Mucosa of descending colon (tissue), 3 donors: Measurements from ENCODE around the gene CD164L2. TPM values are rescaled to one million over a fixed set of nuclear protein-coding genes. Genes with fewer than 3 reads are reported as not detected.

Experiments used
- ATAC-seq: fragments of 200-7000 bp; cut with Tn5 transposase; one replicate; pipeline ENCODE4 v1.9.1; 2020; ENCODE audit warnings: mild to moderate bottlenecking, moderate library complexity
- DNase-seq, 3 donors: peaks; one replicate each; pipeline ENCODE4 v3.0.0-alpha.2; 2020
- H3K36me3 ChIP-seq: fragments of 200-600 bp; one replicate; pipeline ENCODE4 v1.8.0; 2021; ENCODE audit warnings: low read depth, mild to moderate bottlenecking
- H3K4me1 ChIP-seq: fragments of 200-600 bp; one replicate; pipeline ENCODE4 v1.8.0; 2021; ENCODE audit warnings: low read depth, mild to moderate bottlenecking
- H3K4me3 ChIP-seq: fragments of 200-600 bp; one replicate; pipeline ENCODE4 v1.8.0; 2021; ENCODE audit warnings: mild to moderate bottlenecking
- H3K9me3 ChIP-seq: fragments of 200-600 bp; one replicate; pipeline ENCODE4 v1.8.0; 2021; ENCODE audit warnings: mild to moderate bottlenecking
- CTCF ChIP-seq: fragments of 200-600 bp; IDR thresholded peaks from one replicate; pipeline ENCODE4 v1.8.0; 2022; ENCODE audit warnings: antibody characterized with exemption, mild to moderate bottlenecking
- intact Hi-C, 2 donors: fragments of 100-400 bp; cut with DNase I in 1 of 2; cut with micrococcal nuclease in 1 of 2; formaldehyde crosslinking; loops; one replicate each; pipeline versions ENCODE4 v1.11.0 to v1.11.1; 2022; cut with DNase I, micrococcal nuclease
- total RNA-seq, 3 donors: library from RNA; stranded (reverse); fragmentation: NEBNext Ultra II Directional in 2 of 3; extraction: Animal tissue kit (Norgen Biotek cat#: 25700) in 2 of 3; gene quantifications; one replicate each; pipeline versions ENCODE4 v1.2.1 to v1.2.4, GENCODE V29; 2021 to 2023
- donor health status: DM: no; HTN: no; CAD: no; lungs with moderate emphysema.
- donor health status: DM: no; HTN: no; CAD: no.
- donor health status: DM: no; HTN: yes; CAD: no.

Gene CD164L2
- total RNA-seq, 3 donors from 2014 or later = 0.29 to 1.3 (median 0.51) TPM

- TF ChIP-seq CTCF = no peak
- Histone ChIP-seq H3K9me3 (no peaks in the 10 kb centered on the region), H3K4me1 (peaks cover 27% of the 10 kb centered on the region), H3K36me3 (no peaks in the 10 kb centered on the region), H3K4me3 (no peak overlapping the region)
- ATAC-seq (no peak), DNase-seq (no peak)
- intact Hi-C loops = no loop called here
Observed at GRCh38 chr1:27351541-27352107, 31.5 kb downstream of the CD164L2 start.

- Histone ChIP-seq H3K36me3 (no peaks in the 10 kb centered on the region), H3K4me3 (no peak overlapping the region), H3K4me1 (peaks cover 27% of the 10 kb centered on the region), H3K9me3 (no peaks in the 10 kb centered on the region)
- ATAC-seq = peak; percentile 14
- intact Hi-C loops = no loop called here
- DNase-seq = peak in 2 of 3 donors; percentile 64 to 71
- TF ChIP-seq CTCF = no peak
Observed at GRCh38 chr1:27350663-27351540, 32.2 kb downstream of the CD164L2 start.

- no peaks in the 10 kb centered on the region for H3K9me3 ChIP-seq
- ATAC-seq (peak; percentile 87), DNase-seq (peak; percentile 68 to 84 (median 81))
- intact Hi-C loops = no loop called here
- H3K4me1 ChIP-seq = peaks cover 27% of the 10 kb centered on the region
- no peaks in the 10 kb centered on the region for H3K36me3 ChIP-seq
- TF ChIP-seq CTCF = no peak
- H3K4me3 ChIP-seq = no peak overlapping the region
Observed at GRCh38 chr1:27349784-27350662, 33.1 kb downstream of the CD164L2 start.

- ATAC-seq = peak; percentile 88
- intact Hi-C loops = no loop called here
- H3K9me3 ChIP-seq = no peaks in the 10 kb centered on the region
- peaks cover 27% of the 10 kb centered on the region for H3K4me1 ChIP-seq
- no peak overlapping the region for H3K4me3 ChIP-seq
- TF ChIP-seq CTCF = no peak
- peak; percentile 73 to 83 (median 81) for DNase-seq
- no peaks in the 10 kb centered on the region for H3K36me3 ChIP-seq
Observed at GRCh38 chr1:27348861-27349783, 34.0 kb downstream of the CD164L2 start.
